Osteocyte (in vitro differentiated cells): ENCODE data around the gene UBA52. TPM values are rescaled to one million over a fixed set of nuclear protein-coding genes. Genes with fewer than 3 reads are reported as not detected.
"Not testable (repeated sequence)": the region's sequence is repeated elsewhere in the genome, so short reads cannot be mapped to it uniquely, and the experiment has no call there.

Experiments used
- DNase-seq: peaks from one replicate; pipeline ENCODE4 v3.0.0; 2021; ENCODE audit warnings: mixed read lengths; ENCODE audit not compliant: unreplicated experiment; ENCODE audit errors: extremely low spot score
- H3K27ac Mint-ChIP-seq: one replicate; pipeline ENCODE4 v1.8.0; 2021; ENCODE audit warnings: mild to moderate bottlenecking, mixed read lengths; ENCODE audit not compliant: unreplicated experiment
- H3K27me3 Mint-ChIP-seq: one replicate; pipeline ENCODE4 v1.8.0; 2021; ENCODE audit warnings: mixed read lengths; ENCODE audit not compliant: unreplicated experiment
- H3K36me3 Mint-ChIP-seq: one replicate; pipeline ENCODE4 v1.8.0; 2021; ENCODE audit warnings: mixed read lengths; ENCODE audit not compliant: unreplicated experiment
- H3K4me1 Mint-ChIP-seq: one replicate; pipeline ENCODE4 v1.8.0; 2021; ENCODE audit warnings: mixed read lengths; ENCODE audit not compliant: unreplicated experiment
- H3K4me3 Mint-ChIP-seq: one replicate; pipeline ENCODE4 v1.8.0; 2021; ENCODE audit warnings: mild to moderate bottlenecking, moderate library complexity, mixed read lengths; ENCODE audit not compliant: unreplicated experiment
- H3K9me3 Mint-ChIP-seq: one replicate; pipeline ENCODE4 v1.8.0; 2021; ENCODE audit warnings: mixed read lengths; ENCODE audit not compliant: unreplicated experiment
- CTCF ChIP-seq: fragments of 200-600 bp; sonication (generic); IDR thresholded peaks from 2 replicates; pipeline ENCODE4 v1.5.0; 2021; ENCODE audit warnings: antibody characterized with exemption, mild to moderate bottlenecking, moderate library complexity
- total RNA-seq: library from RNA; stranded (reverse); gene quantifications from 2 replicates; pipeline ENCODE4 v1.2.1, GENCODE V29; 2021

The UBA52 gene
- total RNA-seq, 1 donor from 2014 or later, result 1,081 TPM

- peaks cover 5% of the 10 kb centered on the region for H3K27me3 Mint-ChIP-seq
- H3K9me3 Mint-ChIP-seq, result no peaks in the 10 kb centered on the region
Measured at GRCh38 chr19:18599485-18599884, 27.8 kb downstream of the UBA52 start.

GRCh38 chr19:18600692-18601397, 29.2 kb downstream of the UBA52 start:
- not testable (repeated sequence) for H3K36me3 Mint-ChIP-seq, DNase-seq, H3K9me3 Mint-ChIP-seq

More at GRCh38 chr19:18599485-18599884, 27.8 kb downstream of the UBA52 start:
- Mint-ChIP-seq H3K4me1 (peaks cover 16% of the 10 kb centered on the region), H3K27ac (no peak overlapping the region), H3K36me3 (no peaks in the 10 kb centered on the region), H3K4me3 (no peak overlapping the region)
- no peak for DNase-seq
- no peak for TF ChIP-seq CTCF

GRCh38 chr19:18601875-18602274, 30.2 kb downstream of the UBA52 start:
- H3K27me3 Mint-ChIP-seq, result peaks cover 9% of the 10 kb centered on the region

More at GRCh38 chr19:18600692-18601397, 29.2 kb downstream of the UBA52 start:
- H3K27me3 Mint-ChIP-seq, H3K27ac Mint-ChIP-seq, H3K4me3 Mint-ChIP-seq: not testable (repeated sequence)
- peaks cover 15% of the 10 kb centered on the region for H3K4me1 Mint-ChIP-seq

GRCh38 chr19:18603255-18603957, 31.7 kb downstream of the UBA52 start:
- no peak for DNase-seq
- peaks cover 23% of the 10 kb centered on the region for H3K4me1 Mint-ChIP-seq
- H3K36me3 Mint-ChIP-seq, result no peaks in the 10 kb centered on the region
- H3K9me3 Mint-ChIP-seq, result no peaks in the 10 kb centered on the region
- no peak overlapping the region for H3K27ac Mint-ChIP-seq
- TF ChIP-seq CTCF, result no peak
- no peak overlapping the region for H3K4me3 Mint-ChIP-seq
- peaks cover 19% of the 10 kb centered on the region for H3K27me3 Mint-ChIP-seq

More at GRCh38 chr19:18601875-18602274, 30.2 kb downstream of the UBA52 start:
- Mint-ChIP-seq H3K4me1 (peaks cover 15% of the 10 kb centered on the region), H3K27ac (no peak overlapping the region), H3K9me3 (no peaks in the 10 kb centered on the region), H3K36me3 (no peaks in the 10 kb centered on the region), H3K4me3 (no peak overlapping the region)
- no peak for TF ChIP-seq CTCF
- no peak for DNase-seq

- Mint-ChIP-seq H3K4me3 (no peak overlapping the region), H3K9me3 (no peaks in the 10 kb centered on the region), H3K36me3 (peaks cover under 1% of the 10 kb centered on the region), H3K27me3 (peaks cover 27% of the 10 kb centered on the region), H3K4me1 (peaks cover 23% of the 10 kb centered on the region), H3K27ac (no peak overlapping the region)
- TF ChIP-seq CTCF, result no peak
- DNase-seq, result no peak
Measured at GRCh38 chr19:18603958-18604819, 32.5 kb downstream of the UBA52 start.
